DOHH2 (cell line): ENCODE measurements around the gene NID1.

Experiments
- H3F3A ChIP-seq: fragments of 200-600 bp; sonication (generic), shearing (Covaris generic); 2 replicates; pipeline ENCODE4 v1.6.0; 2016; ENCODE audit warnings: antibody characterized with exemption, mild to moderate bottlenecking; ENCODE audit not compliant: control insufficient read depth, insufficient read depth
- H3K27ac ChIP-seq: fragments of 200-600 bp; sonication (generic); 2 replicates; pipeline ENCODE4 v1.5.1; 2014; ENCODE audit warnings: low read depth, mild to moderate bottlenecking, low read length, moderate library complexity
- H3K27me3 ChIP-seq: fragments of 200-600 bp; sonication (generic); 2 replicates; pipeline ENCODE4 v1.6.1; 2014; ENCODE audit warnings: mild to moderate bottlenecking, low read length, mixed read lengths; ENCODE audit not compliant: control insufficient read depth
- H3K36me3 ChIP-seq: fragments of 200-600 bp; sonication (generic); 2 replicates; pipeline ENCODE4 v1.6.1; 2014; ENCODE audit warnings: mild to moderate bottlenecking, low read length, moderate library complexity, mixed read lengths; ENCODE audit not compliant: control insufficient read depth
- H3K4me1 ChIP-seq: fragments of 200-600 bp; sonication (generic); 2 replicates; pipeline ENCODE4 v1.6.1; 2014; ENCODE audit warnings: mild to moderate bottlenecking, low read length, mixed read lengths; ENCODE audit not compliant: control insufficient read depth
- H3K4me2 ChIP-seq: fragments of 200-600 bp; sonication (generic); 2 replicates; pipeline ENCODE4 v1.6.0; 2014; ENCODE audit warnings: mild to moderate bottlenecking, low read length, moderate library complexity
- H3K4me3 ChIP-seq: fragments of 200-600 bp; sonication (generic); 2 replicates; pipeline ENCODE4 v1.5.1; 2014; ENCODE audit warnings: mild to moderate bottlenecking, low read length, mixed read lengths
- H3K79me2 ChIP-seq: fragments of 200-600 bp; sonication (generic); 2 replicates; pipeline ENCODE4 v1.6.1; 2014; ENCODE audit warnings: mild to moderate bottlenecking, low read length, mixed read lengths; ENCODE audit not compliant: control insufficient read depth
- H3K9me2 ChIP-seq: fragments of 200-600 bp; sonication (generic); replicated peaks from 2 replicates; pipeline ENCODE4 v1.6.1; 2014; ENCODE audit warnings: mild to moderate bottlenecking, low read length, mixed read lengths; ENCODE audit not compliant: control insufficient read depth
- H3K9me3 ChIP-seq: fragments of 200-600 bp; sonication (generic); 2 replicates; pipeline ENCODE4 v1.6.1; 2014; ENCODE audit warnings: antibody characterized with exemption, low read length, mixed read lengths; ENCODE audit not compliant: control insufficient read depth, insufficient read depth
- H4K20me1 ChIP-seq: fragments of 200-600 bp; sonication (generic); 2 replicates; pipeline ENCODE4 v1.6.0; 2014; ENCODE audit warnings: low read depth, mild to moderate bottlenecking, antibody characterized with exemption, low read length, moderate library complexity; ENCODE audit not compliant: control insufficient read depth, insufficient read depth
- CTCF ChIP-seq: fragments of 200-600 bp; sonication (generic); IDR thresholded peaks from one replicate; pipeline ENCODE4 v1.5.1; 2014; ENCODE audit warnings: antibody characterized with exemption, mild to moderate bottlenecking, low read depth, low read length; ENCODE audit not compliant: poor library complexity, severe bottlenecking
- EZH2phosphoT487 ChIP-seq: fragments of 200-600 bp; sonication (generic); IDR thresholded peaks from 2 replicates; pipeline ENCODE4 v1.6.1; 2017; ENCODE audit warnings: borderline replicate concordance, mild to moderate bottlenecking, antibody characterized with exemption, low read length, moderate library complexity, mixed read lengths

NID1 gene

GRCh38 chr1:235931171-235931738 is 133.6 kb downstream of the NID1 start:
- H3K4me1 ChIP-seq, result peaks cover 34% of the 10 kb centered on the region
- no peaks in the 10 kb centered on the region for H3K9me3 ChIP-seq

GRCh38 chr1:235930543-235930942 is 134.3 kb downstream of the NID1 start:
- H3K9me2 ChIP-seq, result no peaks in the 10 kb centered on the region
- no peaks in the 10 kb centered on the region for H3K79me2 ChIP-seq
- H3K9me3 ChIP-seq, result no peaks in the 10 kb centered on the region
- H3K4me3 ChIP-seq, result no peak overlapping the region
- TF ChIP-seq EZH2phosphoT487, result no peak
- no peak for TF ChIP-seq CTCF
- H3K4me1 ChIP-seq, result peaks cover 34% of the 10 kb centered on the region
- H3K4me2 ChIP-seq, result no peak overlapping the region
- H3K36me3 ChIP-seq, result no peaks in the 10 kb centered on the region
- peaks cover 29% of the 10 kb centered on the region for H3K27me3 ChIP-seq
- no peaks in the 10 kb centered on the region for H3F3A ChIP-seq
- no peaks in the 10 kb centered on the region for H4K20me1 ChIP-seq
- H3K27ac ChIP-seq, result no peak overlapping the region

More at GRCh38 chr1:235931171-235931738, 133.6 kb downstream of the NID1 start:
- Histone ChIP-seq H3K4me3 (no peak overlapping the region), H3K9me2 (no peaks in the 10 kb centered on the region), H3K27me3 (peaks cover 35% of the 10 kb centered on the region), H3K27ac (no peak overlapping the region), H3F3A (no peaks in the 10 kb centered on the region), H3K36me3 (no peaks in the 10 kb centered on the region), H3K4me2 (no peak overlapping the region), H3K79me2 (no peaks in the 10 kb centered on the region), H4K20me1 (no peaks in the 10 kb centered on the region)
- no peak for TF ChIP-seq CTCF
- TF ChIP-seq EZH2phosphoT487, result no peak

- Histone ChIP-seq H3K9me3 (no peaks in the 10 kb centered on the region), H3K4me2 (no peak overlapping the region)
- TF ChIP-seq CTCF, result no peak
- TF ChIP-seq EZH2phosphoT487, result no peak
Observed at GRCh38 chr1:235929216-235929615, 135.7 kb downstream of the NID1 start.

More at GRCh38 chr1:235929216-235929615, 135.7 kb downstream of the NID1 start:
- Histone ChIP-seq H3K36me3 (no peaks in the 10 kb centered on the region), H3K9me2 (no peaks in the 10 kb centered on the region), H3K27ac (no peak overlapping the region), H3K4me1 (peaks cover 34% of the 10 kb centered on the region), H3K79me2 (no peaks in the 10 kb centered on the region), H3K27me3 (peaks cover 23% of the 10 kb centered on the region), H3K4me3 (no peak overlapping the region), H3F3A (no peaks in the 10 kb centered on the region), H4K20me1 (no peaks in the 10 kb centered on the region)
